CD4-positive, alpha-beta T cell treated with Interleukin-10 for 1 hour (primary cell): ENCODE data around the gene ASXL3.

Experiments used
- DNase-seq: peaks from one replicate; pipeline ENCODE4 v3.0.0-alpha.2; 2020

The ASXL3 gene

DNA sequence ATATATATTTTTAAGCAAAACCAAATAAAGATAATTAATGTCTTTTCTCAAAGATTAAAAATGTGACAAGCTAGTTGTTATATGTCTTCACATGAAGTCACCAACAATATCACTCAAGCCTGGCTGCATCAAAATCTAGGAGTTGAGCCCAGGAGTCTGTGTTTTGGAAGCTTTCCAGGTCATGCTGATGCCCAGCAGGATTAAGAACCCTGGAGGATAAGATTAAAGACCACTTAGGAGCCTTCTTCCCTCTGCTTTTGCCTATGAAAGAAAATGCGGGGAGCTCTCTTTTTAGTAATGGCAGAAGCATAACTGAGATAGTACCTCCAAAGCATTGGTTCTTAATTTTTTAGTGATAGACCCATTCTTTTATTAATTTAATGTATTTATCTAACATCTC is 157.4 kb downstream of the ASXL3 start:
- DNase-seq = no peak

- DNase-seq = no peak
Observed at GRCh38 chr18:33741760-33742159, 163.7 kb downstream of the ASXL3 start.

- DNase-seq = no peak
Observed at GRCh38 chr18:33744032-33744697, 166.1 kb downstream of the ASXL3 start.

- DNase-seq = no peak
Observed at GRCh38 chr18:33745151-33745795, 167.3 kb downstream of the ASXL3 start.

DNA sequence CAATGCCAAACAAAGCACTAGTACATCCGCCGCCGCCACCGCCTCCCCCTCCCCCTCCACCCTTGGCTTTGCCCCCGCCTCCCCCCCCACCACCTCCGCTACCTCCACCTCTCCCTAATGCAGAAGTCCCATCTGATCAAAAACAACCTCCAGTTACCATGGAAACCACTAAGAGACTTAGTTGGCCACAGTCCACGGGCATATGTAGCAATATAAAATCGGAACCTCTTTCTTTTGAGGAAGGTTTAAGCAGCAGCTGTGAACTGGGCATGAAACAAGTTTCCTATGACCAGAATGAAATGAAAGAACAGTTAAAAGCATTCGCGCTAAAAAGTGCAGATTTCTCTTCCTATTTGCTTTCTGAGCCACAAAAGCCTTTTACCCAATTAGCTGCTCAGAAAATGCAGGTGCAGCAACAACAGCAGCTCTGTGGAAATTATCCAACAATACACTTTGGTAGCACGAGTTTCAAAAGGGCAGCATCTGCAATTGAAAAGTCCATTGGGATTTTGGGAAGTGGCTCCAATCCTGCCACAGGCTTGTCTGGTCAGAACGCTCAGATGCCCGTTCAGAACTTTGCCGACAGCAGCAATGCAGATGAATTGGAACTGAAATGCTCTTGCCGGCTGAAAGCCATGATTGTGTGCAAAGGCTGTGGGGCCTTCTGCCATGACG is 168.0 kb downstream of the ASXL3 start:
- DNase-seq = no peak

DNA sequence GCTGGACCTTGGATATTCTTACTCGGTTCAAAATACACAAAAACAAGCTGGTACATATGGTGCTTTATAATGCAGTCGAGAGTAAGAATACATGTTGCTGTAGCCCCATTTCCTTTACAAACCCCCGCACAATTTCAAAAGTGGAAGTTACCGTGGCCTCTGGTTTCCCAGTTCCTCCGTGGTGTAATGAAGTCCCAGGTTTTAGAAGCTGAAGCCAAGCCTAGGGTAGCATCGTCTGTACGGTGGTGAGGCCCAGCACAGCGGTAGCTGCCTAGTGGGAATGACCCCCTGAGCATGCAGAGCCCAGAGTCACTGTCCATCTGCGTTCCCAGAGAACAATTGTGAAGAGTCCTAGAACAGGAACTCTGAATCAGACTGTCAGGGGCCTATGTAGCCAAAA is 171.8 kb downstream of the ASXL3 start:
- DNase-seq = no peak

GRCh38 chr18:33750366-33750765 is 172.3 kb downstream of the ASXL3 start:
- DNase-seq = no peak

DNA sequence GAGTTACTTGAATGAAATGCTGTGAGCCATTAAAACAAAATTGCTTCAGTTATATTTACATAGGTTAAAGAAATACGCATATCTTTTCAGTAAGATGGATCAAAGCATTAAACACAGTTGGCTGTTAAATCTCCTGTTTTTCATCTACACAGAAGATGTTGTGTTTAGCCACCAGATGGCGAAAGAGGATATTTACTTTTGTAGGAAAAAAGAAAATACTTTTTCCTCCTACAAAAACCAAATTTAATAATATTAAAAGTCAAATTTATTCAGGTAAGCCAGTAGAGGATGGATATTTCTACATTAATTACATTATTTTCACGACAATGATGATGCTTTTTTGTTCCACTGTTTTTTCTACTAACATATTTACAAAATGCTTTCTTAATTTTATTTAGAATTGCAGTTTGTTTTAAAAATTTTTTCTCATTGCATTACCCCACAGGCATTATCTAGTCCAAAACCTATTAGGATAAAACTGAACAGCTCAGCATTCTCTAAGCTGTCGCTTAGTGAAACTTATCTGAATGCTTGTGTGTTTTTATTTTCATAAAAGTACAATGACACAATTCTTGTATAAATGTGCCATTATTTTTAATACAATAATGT is 173.7 kb downstream of the ASXL3 start:
- no peak for DNase-seq

GRCh38 chr18:33755391-33755790 is 177.4 kb downstream of the ASXL3 start:
- no peak for DNase-seq

DNA sequence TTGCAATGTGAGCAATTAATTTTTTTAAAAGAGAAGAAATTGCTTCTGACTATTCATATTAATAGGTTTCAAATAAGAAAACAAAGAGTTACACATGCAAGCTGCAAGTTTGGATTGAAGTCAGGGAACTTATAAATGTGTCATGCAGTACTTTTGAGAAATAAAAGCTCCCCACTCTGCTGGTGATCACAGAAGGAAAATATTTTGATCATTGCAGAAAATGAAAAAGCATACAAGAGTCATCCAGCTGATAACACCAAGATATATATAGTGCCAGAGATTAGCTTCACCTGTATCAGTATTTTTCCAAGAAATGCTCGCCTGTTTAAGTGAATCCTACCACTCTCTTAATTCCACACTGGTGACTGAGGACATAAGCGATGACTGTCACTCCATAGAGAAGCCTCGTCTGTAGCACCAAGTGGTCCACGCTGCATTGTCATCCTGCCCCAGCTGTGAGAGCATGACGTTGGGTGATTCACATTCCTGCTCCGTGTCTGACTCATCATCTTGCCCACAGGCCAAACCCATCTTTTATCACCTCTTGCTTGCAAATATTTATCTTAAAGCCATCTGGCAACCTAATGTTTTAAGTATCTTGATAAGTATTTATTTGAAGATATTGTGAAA is 178.0 kb downstream of the ASXL3 start:
- no peak for DNase-seq

DNA sequence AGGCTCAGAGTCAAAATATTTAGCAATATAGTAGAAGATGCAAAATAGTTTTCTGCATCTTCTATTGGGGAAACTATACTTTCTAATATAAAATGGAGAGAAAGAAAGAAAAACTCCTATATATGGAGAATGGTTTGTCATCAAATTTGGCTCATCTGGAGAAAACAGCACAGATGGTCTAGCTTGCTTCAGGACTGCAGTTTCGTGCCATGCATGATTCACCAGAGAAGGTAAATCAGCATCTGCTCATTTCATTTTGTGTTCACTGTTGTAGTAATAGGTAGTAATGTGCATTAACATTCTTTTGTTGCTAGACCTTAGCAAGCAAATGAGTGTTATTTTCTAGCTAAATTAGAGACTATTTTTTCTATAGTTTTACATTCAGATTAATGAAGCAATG is 179.0 kb downstream of the ASXL3 start:
- DNase-seq = no peak

- no peak for DNase-seq
Observed at GRCh38 chr18:33761363-33761762, 183.3 kb downstream of the ASXL3 start.

- no peak for DNase-seq
Observed at GRCh38 chr18:33781429-33781828, 203.4 kb downstream of the ASXL3 start.
